ENCODE measurements around the gene CALML5. TPM values are rescaled to one million over a fixed set of nuclear protein-coding genes. Genes with fewer than 3 reads are reported as not detected.
"Not testable (repeated sequence)": the region's sequence is repeated elsewhere in the genome, so short reads cannot be mapped to it uniquely, and the experiment has no call there.

CALML5 gene
- polyA plus RNA-seq, 12 donors = 0.94 to 4.9 (median 4.6) TPM; not detected in 9

- DNase-seq = no peak
Observed at GRCh38 chr10:5485948-5486852, 13.2 kb downstream of the CALML5 start.

- DNase-seq = no peak
Observed at GRCh38 chr10:5485290-5485689, 14.1 kb downstream of the CALML5 start.

GRCh38 chr10:5484205-5484604, 15.2 kb downstream of the CALML5 start:
- no peak for DNase-seq

GRCh38 chr10:5482016-5482415, 17.4 kb downstream of the CALML5 start:
- no peak for DNase-seq

- no peak for DNase-seq
Observed at GRCh38 chr10:5481121-5481520, 18.2 kb downstream of the CALML5 start.

- no peak for DNase-seq
Observed at GRCh38 chr10:5480162-5480941, 19.0 kb downstream of the CALML5 start.

- no peak for DNase-seq
Observed at GRCh38 chr10:5479481-5480161, 19.7 kb downstream of the CALML5 start.

- DNase-seq = no peak
Observed at GRCh38 chr10:5478694-5479305, 20.6 kb downstream of the CALML5 start.

GRCh38 chr10:5477948-5478693, 21.2 kb downstream of the CALML5 start:
- no peak for DNase-seq

- DNase-seq = no peak
Observed at GRCh38 chr10:5476918-5477525, 22.3 kb downstream of the CALML5 start.

- not testable (repeated sequence) for DNase-seq
Observed at GRCh38 chr10:5475974-5476807, 23.2 kb downstream of the CALML5 start.

GRCh38 chr10:5475088-5475487, 24.3 kb downstream of the CALML5 start:
- DNase-seq = not testable (repeated sequence)

- not testable (repeated sequence) for DNase-seq
Observed at GRCh38 chr10:5474642-5475041, 24.7 kb downstream of the CALML5 start.

- DNase-seq = no peak
Observed at GRCh38 chr10:5470062-5470751, 29.2 kb downstream of the CALML5 start.

GRCh38 chr10:5469353-5470061, 29.9 kb downstream of the CALML5 start:
- no peak for DNase-seq

GRCh38 chr10:5468262-5469106, 30.9 kb downstream of the CALML5 start:
- DNase-seq = no peak

GRCh38 chr10:5467634-5468255, 31.6 kb downstream of the CALML5 start:
- no peak for DNase-seq
